Colon (tissue), 2 donors: ENCODE data around the gene RPTOR.

ENCODE experiments used
- FAIRE-seq: peaks from 2 replicates; lab custom pipeline; 2012; peaks lifted over from hg19 to GRCh38; lab: Jason Lieb, UNC
- donor health status: control.
- donor health status: control.

The RPTOR gene

GRCh38 chr17:80882926-80883685 is 338.5 kb downstream of the RPTOR start:
- no peak for FAIRE-seq

- no peak for FAIRE-seq
Observed at GRCh38 chr17:80883831-80884735, 339.4 kb downstream of the RPTOR start.

GRCh38 chr17:80884811-80885210 is 340.2 kb downstream of the RPTOR start:
- FAIRE-seq, result no peak

GRCh38 chr17:80885947-80886582 is 341.4 kb downstream of the RPTOR start:
- no peak for FAIRE-seq

GRCh38 chr17:80886641-80887573 is 342.3 kb downstream of the RPTOR start:
- no peak for FAIRE-seq

GRCh38 chr17:80887639-80888175 is 343.1 kb downstream of the RPTOR start:
- FAIRE-seq, result no peak

GRCh38 chr17:80888276-80889160 is 343.9 kb downstream of the RPTOR start:
- FAIRE-seq, result no peak

- FAIRE-seq, result no peak
Observed at GRCh38 chr17:80889231-80890195, 344.9 kb downstream of the RPTOR start.

GRCh38 chr17:80890196-80890920 is 345.7 kb downstream of the RPTOR start:
- FAIRE-seq, result no peak

- FAIRE-seq, result no peak
Observed at GRCh38 chr17:80890921-80891396, 346.3 kb downstream of the RPTOR start.

- no peak for FAIRE-seq
Observed at GRCh38 chr17:80891397-80892018, 346.9 kb downstream of the RPTOR start.

- no peak for FAIRE-seq
Observed at GRCh38 chr17:80892019-80892855, 347.6 kb downstream of the RPTOR start.

GRCh38 chr17:80892900-80893603 is 348.4 kb downstream of the RPTOR start:
- FAIRE-seq, result no peak

- FAIRE-seq, result no peak
Observed at GRCh38 chr17:80893604-80894438, 349.2 kb downstream of the RPTOR start.

- no peak for FAIRE-seq
Observed at GRCh38 chr17:80894439-80894721, 349.7 kb downstream of the RPTOR start.
